ENCODE results near the gene KAT6B. TPM values are rescaled to one million over a fixed set of nuclear protein-coding genes. Genes with fewer than 3 reads are reported as not detected.

The KAT6B gene
- total and polyA plus RNA-seq, 2 of the 8 experiments (the other 6 are each of a cell fraction or from before 2014, with no cell fraction given) = 7.3 to 30.8 TPM

DNA sequence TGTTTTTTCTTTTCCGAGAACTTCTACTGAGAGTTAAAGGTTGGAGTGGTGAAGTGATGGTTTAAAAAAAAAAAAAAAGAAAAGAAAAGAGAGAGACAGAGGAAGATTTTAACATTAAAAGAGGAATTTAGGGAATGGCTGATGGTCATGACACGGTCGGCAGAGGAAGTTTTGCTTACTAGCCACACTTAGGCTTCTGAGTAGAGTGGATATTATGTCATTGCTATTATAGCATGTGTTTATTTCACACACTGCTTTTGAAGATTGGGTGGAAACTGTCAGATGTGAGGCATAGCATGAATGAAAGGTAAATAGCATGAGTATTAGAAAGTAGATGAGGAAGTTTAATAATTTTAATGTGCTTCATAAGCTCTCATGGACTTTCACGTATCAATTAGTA lies 2.5 kb downstream of the KAT6B start:
- Histone ChIP-seq H2BK5ac (ENCODE audit: low read depth, low read length) (no peak overlapping the region), H3K18ac (ENCODE audit: extremely low read depth, low read length) (no peak overlapping the region), H3K56ac (replicated peaks; ENCODE audit: insufficient read length, low read depth, low read length) (no peak overlapping the region), H2BK15ac (ENCODE audit: low read length) (no peak overlapping the region), H4K5ac (ENCODE audit: insufficient read length, low read depth, low read length) (no peak overlapping the region), H3K79me2 (ENCODE audit: control insufficient read depth in 1 of 2, insufficient read depth in 2 of 2, low read length in 2 of 2) (peaks cover 6 to 53% of the 10 kb centered on the region in 2 experiments), H3K23me2 (ENCODE audit: low read depth, low read length) (peaks cover 14% of the 10 kb centered on the region), H3K23ac (ENCODE audit: insufficient read length) (no peak overlapping the region), H3K36me3 (ENCODE audit: control insufficient read depth in 2 of 4, insufficient read depth in 4 of 4, low read length in 3 of 4) (no peaks in the 10 kb centered on the region), H3K4me2 (ENCODE audit: insufficient read depth in 1 of 2, low read depth in 2 of 2, low read length in 2 of 2) (no peak overlapping the region), H3K27ac (ENCODE audit: low read depth, low read length) (no peak overlapping the region), H3K14ac (ENCODE audit: insufficient read length) (no peak overlapping the region), H4K91ac (replicated peaks; ENCODE audit: insufficient read length, low read length) (no peak overlapping the region), H2BK12ac (ENCODE audit: low read depth, low read length) (no peak overlapping the region), H4K8ac (ENCODE audit: extremely low read depth, insufficient read depth, low read length) (no peak overlapping the region), H3K4ac (replicated peaks; ENCODE audit: insufficient read length, low read depth, low read length) (no peak overlapping the region), H4K20me1 (replicated peaks in 1 of 2; ENCODE audit: control insufficient read depth in 1 of 2, insufficient read depth in 2 of 2, low read length in 2 of 2) (no peaks in the 10 kb centered on the region), H3K79me1 (ENCODE audit: low read depth, low read length) (peaks cover 6% of the 10 kb centered on the region), H2AFZ (ENCODE audit: low read length) (no peak overlapping the region), H2BK120ac (replicated peaks; ENCODE audit: low read depth, low read length) (no peak overlapping the region), H3K27me3 (replicated peaks in 1 of 4; ENCODE audit: control insufficient read depth in 3 of 4, extremely low read depth in 1 of 4, insufficient read depth in 3 of 4, low read length in 3 of 4) (no peaks in the 10 kb centered on the region), H3K4me3 (ENCODE audit: extremely low read depth in 1 of 4, insufficient read depth in 2 of 4, low read depth in 3 of 4, low read length in 4 of 4) (no peak overlapping the region), H2BK20ac (ENCODE audit: low read length) (no peak overlapping the region), H3K9me3 (ENCODE audit: insufficient read depth in 2 of 2, low read depth in 1 of 2, low read length in 1 of 2) (no peaks in the 10 kb centered on the region), H2AK5ac (ENCODE audit: low read depth, low read length) (no peak overlapping the region), H3K4me1 (replicated peaks in 1 of 4; ENCODE audit: control insufficient read depth in 3 of 4, insufficient read depth in 4 of 4, low read length in 3 of 4) (peaks cover 2 to 6% (median 5%) of the 10 kb centered on the region in 4 experiments), H3K9ac (replicated peaks in 1 of 4; ENCODE audit: extremely low read depth in 1 of 4, low read depth in 3 of 4, low read length in 3 of 4) (no peak overlapping the region)
- ChIA-PET CTCF (ENCODE audit: partially characterized antibody) (interaction anchor here (0.9 kb wide), 1 partner anchor 69 kb away, joined by 3 read pairs; no protein-coding TSS in a partner anchor), POLR2A (ENCODE audit: partially characterized antibody) (interaction anchor here (0.7 kb wide), 1 partner anchor 178 kb away, joined by 3 read pairs; no protein-coding TSS in a partner anchor)
- 90% methylated on average over 4 of the region's 4 CpGs; no CpG with 5 or more reads in 1 of the 2 experiments for WGBS, 2 experiments (ENCODE audit: extremely low coverage in 1 of 2, insufficient coverage in 1 of 2, insufficient read length in 1 of 2, insufficient replicate concordance in 2 of 2, low coverage in 1 of 2, low lambda C conversion rate in 2 of 2, missing lambda C conversion rate in 1 of 2)
- FAIRE-seq = no peak
- DNase-seq (ENCODE audit: low read depth in 1 of 2, low spot score in 2 of 2) = no peak
- no peak for TF ChIP-seq TCF12 (IDR thresholded peaks at IDR 0.05; ENCODE audit: low read depth, low read length)
- no peak for TF ChIP-seq CREB1 (IDR thresholded peaks at IDR 0.05)
- TF ChIP-seq GABPA (IDR thresholded peaks at IDR 0.05; ENCODE audit: borderline replicate concordance, insufficient read depth, low read length) = no peak
- TF ChIP-seq RBBP5 (IDR thresholded peaks at IDR 0.05; ENCODE audit: borderline replicate concordance, low read depth, low read length) = no peak
- TF ChIP-seq CEBPB (IDR thresholded peaks at IDR 0.05; ENCODE audit: low read depth, low read length) = no peak
- TF ChIP-seq HDAC6 (IDR thresholded peaks at IDR 0.05; ENCODE audit: low read depth, low read length) = no peak
- no peak for TF ChIP-seq RFX5 (IDR thresholded peaks at IDR 0.05; ENCODE audit: borderline replicate concordance, low read depth, low read length)
- TF ChIP-seq EGR1 (IDR thresholded peaks at IDR 0.05; ENCODE audit: borderline replicate concordance, low read depth, low read length) = no peak
- TF ChIP-seq ASH2L (IDR thresholded peaks at IDR 0.05; ENCODE audit: low read length) = no peak
- no peak for TF ChIP-seq CTCF (IDR thresholded peaks at IDR 0.05; ENCODE audit: control extremely low read depth in 1 of 3, insufficient read depth in 1 of 3, low read depth in 1 of 3, low read length in 3 of 3)
- TF ChIP-seq, protein P1, sequence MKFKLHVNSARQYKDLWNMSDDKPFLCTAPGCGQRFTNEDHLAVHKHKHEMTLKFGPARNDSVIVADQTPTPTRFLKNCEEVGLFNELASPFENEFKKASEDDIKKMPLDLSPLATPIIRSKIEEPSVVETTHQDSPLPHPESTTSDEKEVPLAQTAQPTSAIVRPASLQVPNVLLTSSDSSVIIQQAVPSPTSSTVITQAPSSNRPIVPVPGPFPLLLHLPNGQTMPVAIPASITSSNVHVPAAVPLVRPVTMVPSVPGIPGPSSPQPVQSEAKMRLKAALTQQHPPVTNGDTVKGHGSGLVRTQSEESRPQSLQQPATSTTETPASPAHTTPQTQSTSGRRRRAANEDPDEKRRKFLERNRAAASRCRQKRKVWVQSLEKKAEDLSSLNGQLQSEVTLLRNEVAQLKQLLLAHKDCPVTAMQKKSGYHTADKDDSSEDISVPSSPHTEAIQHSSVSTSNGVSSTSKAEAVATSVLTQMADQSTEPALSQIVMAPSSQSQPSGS (IDR thresholded peaks at IDR 0.05; ENCODE audit: low read length) = no peak

Data from H1 (cell line).